ENCODE data around the gene NDUFS2.
"Not testable (repeated sequence)": the region's sequence is repeated elsewhere in the genome, so short reads cannot be mapped to it uniquely, and the experiment has no call there.

NDUFS2 gene

DNA sequence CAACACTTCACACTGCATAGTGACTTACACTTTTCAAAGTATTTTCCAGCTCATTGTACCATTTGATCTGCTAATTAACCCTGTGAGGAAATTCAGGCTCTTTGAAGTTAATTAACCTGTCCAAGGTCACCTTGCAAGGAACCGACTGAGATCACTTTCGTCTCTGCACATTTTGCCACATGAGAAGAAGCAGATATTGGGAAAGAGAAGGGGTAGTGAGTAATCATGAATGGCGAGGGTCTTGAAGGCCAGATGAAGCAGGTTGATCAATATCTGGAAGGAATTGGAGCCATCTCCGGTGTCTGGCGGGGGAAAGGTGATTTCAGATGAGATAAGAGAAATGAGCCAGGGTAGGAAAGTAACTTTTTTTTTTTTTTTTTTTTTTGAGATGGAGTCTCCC, 17.8 kb downstream of the NDUFS2 start:
- no peak for DNase-seq (ENCODE audit: low spot score)

GRCh38 chr1:161222175-161223019, 20.2 kb downstream of the NDUFS2 start:
- DNase-seq (ENCODE audit: low spot score): no peak

DNA sequence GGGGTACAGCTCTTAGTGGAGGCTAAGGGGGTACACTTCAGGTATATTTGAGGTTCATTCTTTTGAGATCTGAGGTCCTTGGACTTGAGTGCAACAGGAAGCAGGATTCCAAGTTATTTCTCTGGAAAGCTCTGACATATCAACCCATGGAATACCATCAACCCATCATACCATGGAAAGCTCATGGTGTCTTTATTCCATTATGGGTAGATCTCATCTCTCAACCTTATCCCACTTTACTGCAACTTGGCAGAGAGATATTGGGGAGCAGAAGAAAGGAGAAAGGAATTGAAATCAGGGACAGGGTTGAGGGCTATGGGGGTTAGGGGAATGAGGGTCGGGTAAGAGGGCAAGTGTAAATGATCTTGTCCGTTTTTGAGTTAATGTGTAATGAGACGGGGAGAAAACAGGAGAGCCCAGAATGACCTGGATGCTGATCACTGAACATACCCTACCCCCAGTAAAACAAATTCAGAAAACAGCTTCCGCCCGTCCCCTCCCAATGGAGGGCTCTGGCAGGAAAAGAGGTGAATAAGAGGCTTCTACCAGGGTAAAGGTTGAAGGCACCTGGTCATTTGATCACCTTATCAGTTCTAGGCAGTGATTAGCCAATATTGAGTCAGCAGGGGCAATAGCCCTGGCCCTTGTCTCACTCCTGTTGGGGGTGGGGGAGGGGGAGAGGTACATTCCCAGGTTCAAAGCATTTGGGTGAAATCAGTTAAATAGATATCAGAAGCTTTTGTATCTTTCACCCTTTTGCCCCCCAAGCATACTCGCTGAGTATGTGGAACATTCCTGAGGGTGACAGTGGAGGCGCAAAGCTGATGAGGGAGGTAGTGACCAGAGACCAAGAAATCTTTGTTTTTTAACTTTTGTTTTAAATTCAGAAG, 21.9 kb downstream of the NDUFS2 start:
- DNase-seq (ENCODE audit: low spot score): no peak

- DNase-seq (ENCODE audit: low spot score): not testable (repeated sequence)
Observed at GRCh38 chr1:161224695-161225087, 22.5 kb downstream of the NDUFS2 start.

- DNase-seq (ENCODE audit: low spot score): no peak
Observed at GRCh38 chr1:161225178-161225533, 23.0 kb downstream of the NDUFS2 start.

GRCh38 chr1:161225534-161226319, 23.6 kb downstream of the NDUFS2 start, which contains the start of gene TOMM40L:
Gene TOMM40L, plus strand, starts transcription at chr1:161226060. Its CDS starts 430 bp downstream, at chr1:161226490.
- DNase-seq (ENCODE audit: low spot score): peak; percentile 97

DNA sequence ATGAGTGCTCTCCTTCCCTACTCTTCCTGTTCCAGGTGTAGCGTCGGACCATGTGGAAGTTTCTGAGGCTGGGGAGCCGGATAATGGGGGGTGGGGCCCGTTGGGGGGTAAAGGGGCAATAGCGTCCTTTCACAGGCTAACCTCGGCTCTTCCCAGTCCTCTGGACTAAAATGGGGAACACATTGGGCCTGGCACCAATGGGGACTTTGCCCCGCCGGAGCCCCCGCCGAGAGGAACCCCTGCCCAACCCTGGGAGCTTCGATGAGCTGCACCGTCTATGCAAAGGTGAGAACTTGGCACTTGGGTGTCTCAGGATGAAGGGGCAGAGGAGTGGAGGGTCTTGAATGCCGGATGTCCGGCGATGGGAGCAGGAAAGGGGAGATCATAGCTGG, 24.1 kb downstream of the NDUFS2 start:
- DNase-seq (ENCODE audit: low spot score): no peak

DNA sequence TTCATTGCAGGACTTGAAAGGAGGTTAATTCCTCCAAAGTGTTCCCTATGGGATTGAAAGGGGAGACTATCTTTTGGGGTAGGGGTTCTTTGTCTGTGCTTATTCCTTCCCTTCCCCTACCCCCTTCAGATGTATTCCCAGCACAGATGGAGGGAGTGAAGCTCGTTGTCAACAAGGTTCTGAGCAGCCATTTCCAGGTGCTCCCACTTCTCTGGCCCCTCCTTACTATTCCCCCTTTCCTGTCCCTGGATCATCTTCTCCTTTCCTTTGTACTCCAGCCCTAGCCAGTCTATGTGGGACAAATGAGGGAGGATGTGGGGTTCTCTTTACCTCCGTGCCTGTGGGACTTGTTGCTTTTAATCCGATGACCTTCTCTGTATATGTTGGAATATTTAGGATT, 24.6 kb downstream of the NDUFS2 start:
- DNase-seq (ENCODE audit: low spot score): no peak

DNA sequence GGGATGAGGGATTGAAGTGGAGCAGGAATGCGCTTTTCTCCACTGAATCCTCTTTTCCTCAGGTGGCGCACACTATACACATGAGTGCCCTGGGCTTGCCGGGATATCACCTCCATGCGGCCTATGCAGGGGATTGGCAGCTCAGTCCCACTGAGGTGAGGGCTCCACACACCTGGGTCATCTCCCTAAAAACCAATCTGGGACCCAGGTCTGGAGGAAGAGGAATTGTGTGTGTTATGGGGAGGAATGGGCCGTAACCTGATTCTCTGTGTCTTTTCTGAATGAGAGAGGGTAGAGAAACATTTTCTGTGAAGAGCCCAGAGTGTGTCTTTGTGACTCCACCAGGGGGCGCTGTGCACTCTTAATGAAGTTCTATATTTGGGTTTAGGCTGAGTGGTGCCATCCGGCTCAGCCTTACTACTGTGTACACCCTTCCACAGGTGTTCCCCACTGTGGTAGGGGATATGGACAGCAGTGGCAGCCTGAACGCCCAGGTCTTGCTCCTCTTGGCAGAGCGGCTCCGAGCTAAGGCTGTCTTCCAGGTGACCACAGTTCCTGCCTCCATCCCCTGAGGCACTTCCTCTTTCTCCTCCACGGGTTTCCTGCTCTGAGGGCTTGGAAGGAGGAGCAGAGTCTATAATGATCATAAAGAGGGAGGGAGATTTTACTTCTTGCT, 25.2 kb downstream of the NDUFS2 start:
- peak; percentile 85 for DNase-seq (ENCODE audit: low spot score)

DNA sequence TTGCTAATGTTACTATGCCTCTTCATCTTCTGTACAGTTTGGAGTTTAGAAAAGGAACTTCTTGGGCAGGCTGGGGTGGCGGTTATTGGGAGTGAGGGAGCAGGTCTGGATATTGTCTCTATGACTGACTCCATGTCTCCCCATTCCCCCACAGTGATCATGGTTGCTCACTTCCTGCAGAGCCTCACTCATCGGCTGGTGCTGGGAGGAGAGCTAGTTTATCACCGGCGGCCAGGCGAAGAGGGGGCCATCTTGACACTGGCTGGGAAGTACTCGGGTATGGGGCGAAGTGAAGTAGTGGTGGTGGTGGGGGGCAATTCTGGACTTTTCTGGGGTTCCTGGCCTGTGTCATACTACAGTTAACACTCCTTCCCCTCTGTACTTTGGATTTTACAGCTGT, 25.9 kb downstream of the NDUFS2 start:
- DNase-seq (ENCODE audit: low spot score): no peak

DNA sequence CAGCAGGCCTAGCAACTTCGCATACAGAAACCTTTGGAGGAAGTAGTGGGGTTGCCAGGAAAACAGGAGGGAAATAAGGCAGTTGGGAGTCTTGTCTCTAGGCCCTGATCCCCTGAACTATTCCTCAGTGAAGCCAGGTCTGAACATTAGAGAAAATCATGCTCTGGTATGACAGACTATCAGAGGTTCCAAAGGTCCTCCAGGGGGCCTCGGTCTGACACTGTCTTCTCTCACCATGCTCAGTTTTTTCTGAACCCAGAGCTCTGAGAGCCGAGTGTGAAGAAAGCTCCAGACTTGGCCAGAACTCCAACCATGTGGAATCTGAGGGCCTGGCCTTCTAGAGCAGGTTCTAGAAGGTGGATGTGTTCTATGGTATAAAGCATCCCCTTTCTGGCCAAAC, 27.7 kb downstream of the NDUFS2 start:
- no peak for DNase-seq (ENCODE audit: low spot score)

DNA sequence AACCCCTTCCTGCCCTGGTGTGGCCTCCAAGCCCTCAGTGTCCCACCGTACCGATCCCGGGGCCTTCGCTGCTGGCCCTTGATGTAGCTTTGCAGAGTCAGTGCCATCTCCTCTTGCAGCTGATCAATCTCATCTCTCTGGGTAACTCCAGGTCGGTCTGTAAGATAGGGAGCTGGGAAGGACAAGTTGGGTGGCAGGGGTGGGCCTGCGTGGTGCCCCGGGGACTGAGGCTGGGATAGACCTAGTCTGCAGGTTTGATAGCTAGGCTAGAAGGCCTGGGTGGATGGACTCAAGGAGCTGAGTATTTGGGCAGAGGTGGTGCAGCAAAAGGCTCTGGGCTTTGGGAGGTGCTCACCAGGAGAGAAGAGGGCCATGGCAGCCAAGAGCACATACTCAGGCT, 28.6 kb downstream of the NDUFS2 start:
- no peak for DNase-seq (ENCODE audit: low spot score)

GRCh38 chr1:161233102-161233501, 30.9 kb downstream of the NDUFS2 start:
- no peak for DNase-seq (ENCODE audit: low spot score)

- DNase-seq (ENCODE audit: low spot score): no peak
Observed at GRCh38 chr1:161235957-161236775, 34.0 kb downstream of the NDUFS2 start.

DNA sequence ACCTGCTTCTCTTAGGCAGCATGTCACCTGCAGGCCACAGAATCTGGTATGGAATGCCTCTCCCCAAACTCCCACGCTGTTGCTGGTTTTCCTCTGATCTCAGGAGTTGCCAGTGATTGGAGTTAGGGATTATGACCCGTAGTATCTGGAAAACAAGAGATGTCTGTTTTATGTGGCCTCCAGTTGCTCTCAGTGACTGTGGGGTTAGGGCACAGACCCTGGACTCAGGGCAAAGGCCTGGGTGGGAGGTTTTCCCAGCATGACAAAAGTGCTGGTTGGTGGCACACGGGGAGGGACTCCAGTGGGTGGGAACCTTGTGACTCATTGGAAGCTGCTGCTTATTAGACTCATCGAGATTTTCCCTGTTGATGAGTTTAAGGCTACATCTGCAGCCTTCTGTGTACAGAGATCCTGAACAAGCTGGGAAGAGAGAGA, 35.9 kb downstream of the NDUFS2 start, which contains the start of gene NR1I3:
TSS of gene NR1I3 (minus strand) at position 165 of the 435 bp plus-strand sequence. CDS start 1,638 bp downstream, outside the sequence.
- DNase-seq (ENCODE audit: low spot score): no peak

DNA sequence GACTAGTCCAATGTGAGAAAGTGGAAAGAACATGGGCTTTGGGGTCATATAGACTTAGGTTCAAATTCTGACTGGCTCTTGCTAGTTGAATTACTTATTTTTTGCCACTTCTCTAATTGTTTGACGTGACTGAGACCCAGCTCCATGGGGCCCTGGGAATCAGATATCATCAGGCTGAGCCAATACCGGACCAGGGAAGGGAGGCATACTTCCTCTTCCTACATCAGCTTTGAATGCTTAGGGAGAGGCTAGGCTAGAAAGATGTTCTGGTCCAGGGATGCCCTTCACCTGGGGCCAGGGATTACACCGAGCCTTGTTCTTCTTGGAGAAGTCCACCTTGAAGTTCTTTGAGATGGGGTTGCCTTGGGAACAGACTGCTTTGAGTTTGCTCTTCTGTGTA, 39.5 kb downstream of the NDUFS2 start:
- no peak for DNase-seq (ENCODE audit: low spot score)

DNA sequence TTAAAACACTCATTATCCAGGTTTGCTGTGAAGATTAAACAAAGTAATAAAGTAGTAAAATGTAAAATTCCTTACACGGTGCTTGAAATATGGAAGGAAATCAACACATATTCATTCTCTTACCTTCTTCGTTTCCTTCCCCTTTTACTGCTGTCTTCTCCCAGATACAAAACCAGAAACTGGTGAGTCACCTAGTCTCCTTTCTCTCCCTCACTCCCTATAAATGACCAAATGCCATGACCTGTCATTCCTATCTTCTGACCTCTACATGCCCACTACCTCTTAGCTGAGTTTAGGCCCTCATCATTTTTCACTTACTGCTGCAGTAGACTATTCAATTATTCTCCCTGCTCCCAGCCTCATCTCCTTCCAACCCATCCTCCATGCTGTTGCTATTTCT, 40.1 kb downstream of the NDUFS2 start:
- no peak for DNase-seq (ENCODE audit: low spot score)

- no peak for DNase-seq (ENCODE audit: low spot score)
Observed at GRCh38 chr1:161244888-161245287, 42.7 kb downstream of the NDUFS2 start.

DNA sequence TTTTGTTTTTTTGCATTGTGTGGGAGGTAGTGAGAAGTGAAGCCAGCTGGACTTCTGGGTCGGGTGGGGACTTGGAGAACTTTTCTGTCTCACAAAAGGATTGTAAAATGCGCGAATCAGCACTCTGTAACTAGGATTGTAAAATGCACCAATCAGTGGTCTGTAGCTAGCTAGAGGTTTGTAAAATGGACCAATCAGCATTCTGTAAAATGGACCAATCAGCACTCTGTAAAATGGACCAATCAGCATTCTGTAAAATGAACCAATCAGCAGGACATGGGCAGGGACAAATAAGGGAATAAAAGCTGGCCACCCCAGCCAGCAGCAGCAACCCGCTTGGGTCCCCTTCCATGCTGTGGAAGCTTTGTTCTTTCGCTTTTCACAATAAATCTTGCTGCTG, 47.9 kb downstream of the NDUFS2 start:
- DNase-seq (ENCODE audit: low spot score): not testable (repeated sequence)

GRCh38 chr1:161250829-161251228, 48.7 kb downstream of the NDUFS2 start:
- DNase-seq (ENCODE audit: low spot score): no peak

DNA sequence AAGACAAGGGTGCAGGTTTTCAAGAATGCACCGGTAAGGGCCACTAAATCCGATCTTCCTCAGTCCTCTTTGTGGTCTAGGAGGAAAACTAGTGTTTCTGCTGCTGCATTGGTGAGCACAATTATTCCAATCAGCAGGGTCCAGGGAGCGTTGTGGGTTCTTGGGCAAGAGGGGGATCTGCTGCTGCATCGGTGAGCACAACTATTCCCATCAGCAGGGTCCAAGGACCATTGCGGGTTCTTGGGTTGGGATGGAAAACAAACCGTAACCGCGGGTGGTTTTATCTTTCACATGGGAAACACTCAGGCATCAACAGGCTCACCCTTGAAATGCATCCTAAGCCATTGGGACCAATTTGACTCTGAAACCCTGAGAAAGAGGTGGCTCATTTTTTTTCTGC, 49.4 kb downstream of the NDUFS2 start:
- no peak for DNase-seq (ENCODE audit: low spot score)

Data from CD4-positive, alpha-beta T cell treated with Interleukin-6 at 100 ng/mL for 8 hours (primary cell).